Measurements from ENCODE around the gene SDK2. TPM values are rescaled to one million over a fixed set of nuclear protein-coding genes. Genes with fewer than 3 reads are reported as not detected.

SDK2 gene
- total and polyA plus RNA-seq, 9 of the 15 experiments (the other 6 are each of a cell fraction or from before 2014, with no cell fraction given) = 0.04 TPM; not detected in 8

- TF ChIP-seq PHF8 (IDR thresholded peaks at IDR 0.05; ENCODE audit: borderline replicate concordance, low read length) = peak; percentile 81; the same call in 1 of the 2 replicates
- no peak for TF ChIP-seq CAMTA2 (CRISPR knock-in tag; conservative IDR thresholded peaks at IDR 0.05)
- 0 out of 2 replicates have a peak, but pooled peaks have one; percentile 38 for TF ChIP-seq ELF2 (CRISPR knock-in tag; IDR thresholded peaks at IDR 0.05)
- no peak for TF ChIP-seq SMARCB1 (IDR thresholded peaks at IDR 0.05; ENCODE audit: insufficient read length, low read depth)
- TF ChIP-seq MYC (IDR thresholded peaks at IDR 0.05; ENCODE audit: low read depth, low read length) = 0 out of 2 replicates have a peak, but pooled peaks have one; percentile 35
- TF ChIP-seq MYC (CRISPR knock-in tag; IDR thresholded peaks at IDR 0.05; ENCODE audit: borderline replicate concordance, low read depth) = no peak
- no peak for TF ChIP-seq PHB2 (IDR thresholded peaks at IDR 0.05; ENCODE audit: low read depth)
- 0 out of 2 replicates have a peak, but pooled peaks have one; percentile 53 for TF ChIP-seq ETV5 (CRISPR knock-in tag; IDR thresholded peaks at IDR 0.05; ENCODE audit: low read depth)
- TF ChIP-seq ATF7 (IDR thresholded peaks at IDR 0.05) = peak; percentile 86
- peak; percentile 64 for TF ChIP-seq CXXC5 (CRISPR knock-in tag; IDR thresholded peaks at IDR 0.05)
- no peak for TF ChIP-seq ZNF444 (CRISPR knock-in tag; IDR thresholded peaks at IDR 0.05)
- TF ChIP-seq ATF2 (CRISPR knock-in tag; IDR thresholded peaks at IDR 0.05) = 0 out of 2 replicates have a peak, but pooled peaks have one; percentile 31
- peak; percentile 87 for TF ChIP-seq RBFOX2 (IDR thresholded peaks at IDR 0.05; ENCODE audit: low read depth, low read length)
- TF ChIP-seq, protein P1, sequence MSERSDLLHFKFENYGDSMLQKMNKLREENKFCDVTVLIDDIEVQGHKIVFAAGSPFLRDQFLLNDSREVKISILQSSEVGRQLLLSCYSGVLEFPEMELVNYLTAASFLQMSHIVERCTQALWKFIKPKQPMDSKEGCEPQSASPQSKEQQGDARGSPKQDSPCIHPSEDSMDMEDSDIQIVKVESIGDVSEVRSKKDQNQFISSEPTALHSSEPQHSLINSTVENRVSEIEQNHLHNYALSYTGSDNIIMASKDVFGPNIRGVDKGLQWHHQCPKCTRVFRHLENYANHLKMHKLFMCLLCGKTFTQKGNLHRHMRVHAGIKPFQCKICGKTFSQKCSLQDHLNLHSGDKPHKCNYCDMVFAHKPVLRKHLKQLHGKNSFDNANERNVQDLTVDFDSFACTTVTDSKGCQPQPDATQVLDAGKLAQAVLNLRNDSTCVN (CRISPR knock-in tag; IDR thresholded peaks at IDR 0.05) = 0 out of 2 replicates have a peak, but pooled peaks have one; percentile 8
- TF ChIP-seq RB1 (IDR thresholded peaks at IDR 0.05; ENCODE audit: low read depth) = 0 out of 2 replicates have a peak, but pooled peaks have one; percentile 45
- no peak for TF ChIP-seq SP2 (IDR thresholded peaks at IDR 0.05; ENCODE audit: extremely low read depth, low read depth, low read length, poor library complexity, severe bottlenecking)
- TF ChIP-seq ARID1B (IDR thresholded peaks at IDR 0.05) = no peak
- TF ChIP-seq GABPA (tag; conservative IDR thresholded peaks at IDR 0.05; ENCODE audit: low read depth) = peak; percentile 47; the same call in 1 of the 2 replicates
- TF ChIP-seq ZNF518B (CRISPR knock-in tag; IDR thresholded peaks at IDR 0.05) = no peak
- peak; percentile 32; the same call in 1 of the 2 replicates for TF ChIP-seq CBX1 (IDR thresholded peaks at IDR 0.05; ENCODE audit: low read depth)
- peak; percentile 55 for TF ChIP-seq SAP30 (IDR thresholded peaks at IDR 0.05; ENCODE audit: borderline replicate concordance, insufficient read depth, low read depth, low read length, poor library complexity, severe bottlenecking)
- no peak for TF ChIP-seq DNMT1 (IDR thresholded peaks at IDR 0.05)
Observed at GRCh38 chr17:73311781-73312641, 332.2 kb downstream of the SDK2 start, which contains the start of gene CDC42EP4 (continued).

Data from K562 (cell line).